SK-N-SH treated with all-trans-retinoic acid at 6 μM for 48 hours (cell line): ENCODE measurements around the gene SLC37A1.

Experiments
- ATAC-seq: fragments of 200-7000 bp; cut with Tn5 transposase; 3 replicates; pipeline ENCODE4 v1.9.1; 2020; ENCODE audit warnings: mild to moderate bottlenecking, moderate library complexity
- ARNTL ChIP-seq: fragments of 450-650 bp; formaldehyde crosslinking; IDR thresholded peaks from 2 replicates; pipeline ENCODE4 v1.5.0; 2020; ENCODE audit warnings: low read depth, mild to moderate bottlenecking, moderate library complexity, borderline replicate concordance
- CSDC2 ChIP-seq: fragments of 250-450 bp; sonication (Bioruptor Pico); IDR thresholded peaks from 2 replicates; pipeline ENCODE4 v1.5.0; 2020; ENCODE audit warnings: mild to moderate bottlenecking, moderate library complexity
- ESRRG ChIP-seq: fragments of 250-450 bp; sonication (Bioruptor Pico); IDR thresholded peaks from 2 replicates; pipeline ENCODE4 v1.6.1; 2021; ENCODE audit warnings: mild to moderate bottlenecking
- ISL1 ChIP-seq: fragments of 250-450 bp; sonication (Bioruptor Pico); IDR thresholded peaks from 2 replicates; pipeline ENCODE4 v2.1.2; 2022; ENCODE audit warnings: mild to moderate bottlenecking, moderate library complexity
- OSR1 ChIP-seq: fragments of 250-450 bp; sonication (Bioruptor Pico); IDR thresholded peaks from 2 replicates; pipeline ENCODE4 v1.8.0; 2022; ENCODE audit warnings: moderate library complexity, mild to moderate bottlenecking, inconsistent platforms
- PATZ1 ChIP-seq: fragments of 250-450 bp; sonication (Bioruptor Pico); IDR thresholded peaks from 2 replicates; pipeline ENCODE4 v1.8.0; 2020; ENCODE audit warnings: mild to moderate bottlenecking, moderate library complexity, borderline replicate concordance
- PPARA ChIP-seq: fragments of 250-450 bp; sonication (Bioruptor Pico); IDR thresholded peaks from 2 replicates; pipeline ENCODE4 v1.5.0; 2020; ENCODE audit warnings: mild to moderate bottlenecking, borderline replicate concordance
- RARB ChIP-seq: fragments of 250-450 bp; sonication (Bioruptor Pico); IDR thresholded peaks from 2 replicates; pipeline ENCODE4 v1.8.0; 2021; ENCODE audit warnings: mild to moderate bottlenecking, moderate library complexity
- SNAI2 ChIP-seq: fragments of 250-450 bp; sonication (Bioruptor Pico); IDR thresholded peaks from 2 replicates; pipeline ENCODE4 v1.5.0; 2020; ENCODE audit warnings: mild to moderate bottlenecking, moderate library complexity
- TCF4 ChIP-seq: fragments of 250-450 bp; sonication (Bioruptor Pico); IDR thresholded peaks from 2 replicates; pipeline ENCODE4 v1.8.0; 2021; ENCODE audit warnings: mild to moderate bottlenecking, moderate library complexity, borderline replicate concordance
- TOX ChIP-seq: fragments of 250-450 bp; sonication (Bioruptor Pico); IDR thresholded peaks from 2 replicates; pipeline ENCODE4 v1.8.0; 2021; ENCODE audit warnings: mild to moderate bottlenecking, moderate library complexity, borderline replicate concordance
- TSHZ2 ChIP-seq: fragments of 250-450 bp; sonication (Bioruptor Pico); IDR thresholded peaks from 2 replicates; pipeline ENCODE4 v1.5.0; 2020; ENCODE audit warnings: mild to moderate bottlenecking, moderate library complexity
- ZC3H10 ChIP-seq: fragments of 250-450 bp; sonication (Bioruptor Pico); IDR thresholded peaks from 2 replicates; pipeline ENCODE4 v1.5.1; 2021; ENCODE audit warnings: mild to moderate bottlenecking, moderate library complexity
- ZFP3 ChIP-seq: fragments of 250-450 bp; sonication (Bioruptor Pico); IDR thresholded peaks from 2 replicates; pipeline ENCODE4 v1.5.0; 2020; ENCODE audit warnings: mild to moderate bottlenecking, moderate library complexity
- ZFP30 ChIP-seq: fragments of 450-650 bp; formaldehyde crosslinking; IDR thresholded peaks from 2 replicates; pipeline ENCODE4 v1.5.0; 2022; ENCODE audit warnings: mild to moderate bottlenecking, moderate library complexity
- ZNF565 ChIP-seq: fragments of 450-650 bp; formaldehyde crosslinking; conservative IDR thresholded peaks from 2 replicates; pipeline ENCODE4 v1.5.0; 2020; ENCODE audit warnings: low read depth, mild to moderate bottlenecking, moderate library complexity
- ZNF70 ChIP-seq: fragments of 450-650 bp; formaldehyde crosslinking; IDR thresholded peaks from 2 replicates; pipeline ENCODE4 v1.5.0; 2020; ENCODE audit warnings: mild to moderate bottlenecking, moderate library complexity
- ZNF8 ChIP-seq: fragments of 450-650 bp; formaldehyde crosslinking; IDR thresholded peaks from 2 replicates; pipeline ENCODE4 v1.5.0; 2020; ENCODE audit warnings: mild to moderate bottlenecking, moderate library complexity
- TF ChIP-seq, protein P1 (sequence below): fragments of 250-450 bp; sonication (Bioruptor Pico); IDR thresholded peaks from 2 replicates; pipeline ENCODE4 v1.8.0; 2021; ENCODE audit warnings: low read depth, mild to moderate bottlenecking, moderate library complexity, borderline replicate concordance
- TF ChIP-seq, protein P2 (sequence below): fragments of 250-450 bp; sonication (Bioruptor Pico); IDR thresholded peaks from 2 replicates; pipeline ENCODE4 v1.5.1; 2021; ENCODE audit warnings: mild to moderate bottlenecking, moderate library complexity
- TF ChIP-seq, protein P3 (sequence below): fragments of 250-450 bp; sonication (Bioruptor Pico); IDR thresholded peaks from 2 replicates; pipeline ENCODE4 v1.5.1; 2020; ENCODE audit warnings: low read depth, mild to moderate bottlenecking, moderate library complexity

SLC37A1 gene

DNA sequence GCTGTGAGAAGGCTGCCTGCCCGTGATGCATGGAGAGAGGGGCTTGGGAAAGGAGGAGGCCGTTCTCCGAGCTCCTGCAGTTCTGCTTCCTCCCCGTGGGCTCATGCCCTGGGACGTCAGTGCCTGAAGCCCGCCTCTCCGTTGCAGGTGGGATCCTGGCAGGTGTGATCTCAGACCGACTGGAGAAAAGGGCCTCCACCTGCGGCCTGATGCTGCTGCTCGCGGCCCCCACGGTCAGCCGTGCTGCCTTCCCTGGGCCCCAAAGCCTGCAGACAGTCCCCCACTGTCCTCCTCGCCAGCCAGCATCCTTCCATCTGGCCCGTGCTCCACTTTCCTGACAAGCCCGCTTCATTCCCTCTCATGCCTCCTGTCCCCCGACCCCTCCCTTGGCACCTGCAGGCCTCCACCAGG is 50.9 kb downstream of the SLC37A1 start (continued):
- TF ChIP-seq, protein P1, sequence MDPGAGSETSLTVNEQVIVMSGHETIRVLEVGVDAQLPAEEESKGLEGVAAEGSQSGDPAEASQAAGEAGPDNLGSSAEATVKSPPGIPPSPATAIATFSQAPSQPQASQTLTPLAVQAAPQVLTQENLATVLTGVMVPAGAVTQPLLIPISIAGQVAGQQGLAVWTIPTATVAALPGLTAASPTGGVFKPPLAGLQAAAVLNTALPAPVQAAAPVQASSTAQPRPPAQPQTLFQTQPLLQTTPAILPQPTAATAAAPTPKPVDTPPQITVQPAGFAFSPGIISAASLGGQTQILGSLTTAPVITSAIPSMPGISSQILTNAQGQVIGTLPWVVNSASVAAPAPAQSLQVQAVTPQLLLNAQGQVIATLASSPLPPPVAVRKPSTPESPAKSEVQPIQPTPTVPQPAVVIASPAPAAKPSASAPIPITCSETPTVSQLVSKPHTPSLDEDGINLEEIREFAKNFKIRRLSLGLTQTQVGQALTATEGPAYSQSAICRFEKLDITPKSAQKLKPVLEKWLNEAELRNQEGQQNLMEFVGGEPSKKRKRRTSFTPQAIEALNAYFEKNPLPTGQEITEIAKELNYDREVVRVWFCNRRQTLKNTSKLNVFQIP, result no peak
- TF ChIP-seq, protein P2, sequence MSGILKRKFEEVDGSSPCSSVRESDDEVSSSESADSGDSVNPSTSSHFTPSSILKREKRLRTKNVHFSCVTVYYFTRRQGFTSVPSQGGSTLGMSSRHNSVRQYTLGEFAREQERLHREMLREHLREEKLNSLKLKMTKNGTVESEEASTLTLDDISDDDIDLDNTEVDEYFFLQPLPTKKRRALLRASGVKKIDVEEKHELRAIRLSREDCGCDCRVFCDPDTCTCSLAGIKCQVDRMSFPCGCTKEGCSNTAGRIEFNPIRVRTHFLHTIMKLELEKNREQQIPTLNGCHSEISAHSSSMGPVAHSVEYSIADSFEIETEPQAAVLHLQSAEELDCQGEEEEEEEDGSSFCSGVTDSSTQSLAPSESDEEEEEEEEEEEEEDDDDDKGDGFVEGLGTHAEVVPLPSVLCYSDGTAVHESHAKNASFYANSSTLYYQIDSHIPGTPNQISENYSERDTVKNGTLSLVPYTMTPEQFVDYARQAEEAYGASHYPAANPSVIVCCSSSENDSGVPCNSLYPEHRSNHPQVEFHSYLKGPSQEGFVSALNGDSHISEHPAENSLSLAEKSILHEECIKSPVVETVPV (CRISPR knock-in tag), result no peak
- TF ChIP-seq ZNF8 (CRISPR knock-in tag) (no peak), PPARA (no peak)

DNA sequence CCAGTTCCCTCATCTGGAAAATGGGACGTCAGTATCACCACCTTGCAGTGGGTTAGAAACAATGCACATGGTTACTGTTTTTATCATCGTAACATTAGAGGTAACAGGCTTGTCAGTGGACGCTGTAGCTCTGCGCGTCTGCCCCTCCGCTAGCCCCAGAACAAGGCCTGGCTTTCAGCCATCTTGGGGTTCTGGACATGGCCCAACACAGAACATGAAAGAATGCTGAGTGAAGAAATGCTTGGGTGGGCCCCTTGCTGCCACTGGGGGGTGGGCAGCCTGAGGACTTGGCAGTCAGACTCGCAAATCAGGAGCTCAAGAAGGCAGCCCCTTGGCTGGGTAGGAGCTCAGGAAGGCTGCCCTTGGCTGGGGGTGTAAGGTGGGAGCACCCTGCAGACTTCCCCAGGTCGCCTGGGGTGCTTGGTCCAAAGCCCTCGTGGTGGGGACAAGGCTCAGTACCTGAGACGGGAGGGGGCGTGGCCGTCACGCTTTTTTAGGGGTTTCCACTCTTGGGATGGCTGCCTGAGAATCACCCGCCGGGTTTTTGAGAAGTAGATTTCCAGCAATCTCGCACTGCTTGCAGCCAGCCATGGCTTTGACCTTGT is 51.7 kb downstream of the SLC37A1 start:
- TF ChIP-seq ARNTL (CRISPR knock-in tag), result no peak
- TF ChIP-seq ZNF565 (CRISPR knock-in tag), result no peak
- TF ChIP-seq ZNF70 (CRISPR knock-in tag), result no peak
- TF ChIP-seq ZFP30 (CRISPR knock-in tag), result no peak
- no peak for TF ChIP-seq PATZ1 (CRISPR knock-in tag)
- TF ChIP-seq TSHZ2, result no peak
- TF ChIP-seq OSR1 (CRISPR knock-in tag), result no peak
- TF ChIP-seq TOX, result no peak
- no peak for TF ChIP-seq ISL1 (CRISPR knock-in tag)
- TF ChIP-seq ZFP3 (CRISPR knock-in tag), result no peak
- ATAC-seq, result no peak

DNA sequence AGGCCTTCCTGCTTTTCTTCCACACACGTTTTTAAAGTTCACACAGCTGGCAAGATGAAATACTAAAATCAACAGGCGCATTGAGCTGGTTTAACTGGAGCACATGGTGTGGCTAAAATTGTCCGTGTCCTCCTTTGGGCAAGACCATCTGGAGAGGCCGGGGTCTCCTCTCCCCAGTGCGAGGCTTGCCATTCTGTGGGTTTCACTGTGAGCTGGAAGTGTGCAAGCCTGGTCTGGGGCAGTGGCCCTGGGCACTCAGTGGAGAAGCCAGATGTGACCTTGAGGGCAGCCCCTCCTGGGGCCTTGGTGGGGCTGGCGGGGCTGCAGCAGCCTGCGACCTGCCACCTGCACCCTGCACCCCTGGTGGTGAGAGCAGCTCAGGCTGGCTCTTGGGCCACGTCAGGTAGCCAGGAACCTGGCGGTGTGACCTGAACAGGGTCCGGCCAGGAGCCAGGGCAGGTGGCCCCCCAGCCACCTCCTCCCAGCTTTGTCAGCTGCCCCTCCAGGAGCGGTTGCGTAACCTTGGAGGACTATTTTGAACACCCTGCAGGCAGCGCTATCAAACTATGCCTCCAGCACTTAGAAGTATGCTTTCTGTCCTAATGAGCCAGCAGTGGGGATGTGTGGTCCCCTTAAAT is 52.4 kb downstream of the SLC37A1 start:
- ATAC-seq, result no peak
- TF ChIP-seq ZNF565 (CRISPR knock-in tag) (no peak), ZC3H10 (CRISPR knock-in tag) (no peak)

GRCh38 chr21:42566524-42567213 is 53.0 kb downstream of the SLC37A1 start:
- TF ChIP-seq PATZ1 (CRISPR knock-in tag), result no peak
- TF ChIP-seq ZFP30 (CRISPR knock-in tag), result no peak
- TF ChIP-seq ESRRG, result no peak
- no peak for TF ChIP-seq RARB (CRISPR knock-in tag)
- TF ChIP-seq, protein P3, sequence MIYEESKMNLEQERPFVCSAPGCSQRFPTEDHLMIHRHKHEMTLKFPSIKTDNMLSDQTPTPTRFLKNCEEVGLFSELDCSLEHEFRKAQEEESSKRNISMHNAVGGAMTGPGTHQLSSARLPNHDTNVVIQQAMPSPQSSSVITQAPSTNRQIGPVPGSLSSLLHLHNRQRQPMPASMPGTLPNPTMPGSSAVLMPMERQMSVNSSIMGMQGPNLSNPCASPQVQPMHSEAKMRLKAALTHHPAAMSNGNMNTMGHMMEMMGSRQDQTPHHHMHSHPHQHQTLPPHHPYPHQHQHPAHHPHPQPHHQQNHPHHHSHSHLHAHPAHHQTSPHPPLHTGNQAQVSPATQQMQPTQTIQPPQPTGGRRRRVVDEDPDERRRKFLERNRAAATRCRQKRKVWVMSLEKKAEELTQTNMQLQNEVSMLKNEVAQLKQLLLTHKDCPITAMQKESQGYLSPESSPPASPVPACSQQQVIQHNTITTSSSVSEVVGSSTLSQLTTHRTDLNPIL (CRISPR knock-in tag), result no peak
- TF ChIP-seq OSR1 (CRISPR knock-in tag), result no peak
- TF ChIP-seq ZNF565 (CRISPR knock-in tag), result no peak
- no peak for TF ChIP-seq CSDC2 (CRISPR knock-in tag)
- no peak for TF ChIP-seq TCF4 (CRISPR knock-in tag)
- no peak for TF ChIP-seq ISL1 (CRISPR knock-in tag)
- TF ChIP-seq ARNTL (CRISPR knock-in tag), result no peak
- no peak for TF ChIP-seq SNAI2
- ATAC-seq, result no peak
